Mucosa of rectum (tissue), 2 donors: ENCODE results near the gene RPS6KC1.

ENCODE experiments used
- H3K27ac ChIP-seq, 2 donors: one replicate each; pipeline ENCODE4 v1.7.0; 2013; ENCODE audit warnings: inconsistent platforms in 2 of 2, low read depth in 2 of 2, low read length in 2 of 2
- H3K27me3 ChIP-seq, 2 donors: one replicate each; pipeline ENCODE4 v1.7.0; 2013; ENCODE audit warnings: low read length in 2 of 2; ENCODE audit not compliant: control insufficient read depth in 2 of 2, insufficient read depth in 2 of 2
- H3K36me3 ChIP-seq, 2 donors: one replicate each; pipeline ENCODE4 v1.7.0; 2013; ENCODE audit warnings: low read length in 2 of 2; ENCODE audit not compliant: control insufficient read depth in 2 of 2, insufficient read depth in 2 of 2
- H3K4me1 ChIP-seq, 2 donors: one replicate each; pipeline ENCODE4 v1.7.0; 2013; ENCODE audit warnings: low read length in 2 of 2, mild to moderate bottlenecking in 1 of 2; ENCODE audit not compliant: control insufficient read depth in 2 of 2, insufficient read depth in 2 of 2
- H3K4me3 ChIP-seq, 2 donors: one replicate each; pipeline ENCODE4 v1.7.0; 2013; ENCODE audit warnings: low read length in 2 of 2
- H3K9ac ChIP-seq, 2 donors: one replicate each; pipeline ENCODE4 v1.7.0; 2013; ENCODE audit warnings: low read length in 2 of 2, low read depth in 1 of 2, mild to moderate bottlenecking in 1 of 2
- H3K9me3 ChIP-seq, 2 donors: one replicate each; pipeline ENCODE4 v1.7.0; 2013; ENCODE audit warnings: low read length in 2 of 2; ENCODE audit not compliant: control insufficient read depth in 2 of 2
- donor health status: healthy.
- donor health status: Normal muscosa, but diverticular disease.

Gene RPS6KC1

GRCh38 chr1:213269829-213270228 lies 218.8 kb downstream of the RPS6KC1 start:
- no peaks in the 10 kb centered on the region for H3K27me3 ChIP-seq
- H3K9ac ChIP-seq, result no peak overlapping the region
- H3K9me3 ChIP-seq, result no peaks in the 10 kb centered on the region
- H3K27ac ChIP-seq, result no peak overlapping the region
- H3K4me3 ChIP-seq, result no peak overlapping the region
- H3K4me1 ChIP-seq, result no peaks in the 10 kb centered on the region
- H3K36me3 ChIP-seq, result peaks cover 0 to 2% of the 10 kb centered on the region in 2 donors

GRCh38 chr1:213273546-213273945 lies 222.5 kb downstream of the RPS6KC1 start:
- Histone ChIP-seq H3K9me3 (no peaks in the 10 kb centered on the region), H3K36me3 (peaks cover 0 to 2% of the 10 kb centered on the region in 2 donors), H3K4me1 (no peaks in the 10 kb centered on the region), H3K27me3 (no peaks in the 10 kb centered on the region), H3K9ac (no peak overlapping the region), H3K27ac (no peak overlapping the region), H3K4me3 (no peak overlapping the region)

- H3K9ac ChIP-seq, result no peak overlapping the region
- H3K27ac ChIP-seq, result no peak overlapping the region
- H3K27me3 ChIP-seq, result no peaks in the 10 kb centered on the region
- H3K9me3 ChIP-seq, result no peaks in the 10 kb centered on the region
- no peaks in the 10 kb centered on the region for H3K4me1 ChIP-seq
- no peak overlapping the region for H3K4me3 ChIP-seq
- peaks cover 0 to 2% of the 10 kb centered on the region in 2 donors for H3K36me3 ChIP-seq
These were observed 223.1 kb downstream of the RPS6KC1 start for GRCh38 chr1:213274140-213274539.

- Histone ChIP-seq H3K4me1 (no peaks in the 10 kb centered on the region), H3K9ac (no peak overlapping the region), H3K4me3 (no peak overlapping the region), H3K36me3 (peaks cover 0 to 2% of the 10 kb centered on the region in 2 donors), H3K27me3 (no peaks in the 10 kb centered on the region), H3K9me3 (no peaks in the 10 kb centered on the region), H3K27ac (no peak overlapping the region)
These were observed 224.3 kb downstream of the RPS6KC1 start for GRCh38 chr1:213275293-213275692.

- no peaks in the 10 kb centered on the region for H3K27me3 ChIP-seq
- no peaks in the 10 kb centered on the region for H3K9me3 ChIP-seq
- H3K9ac ChIP-seq, result no peak overlapping the region
- H3K4me1 ChIP-seq, result no peaks in the 10 kb centered on the region
- peaks cover 0 to 2% of the 10 kb centered on the region in 2 donors for H3K36me3 ChIP-seq
- H3K27ac ChIP-seq, result no peak overlapping the region
- no peak overlapping the region for H3K4me3 ChIP-seq
These were observed 225.2 kb downstream of the RPS6KC1 start for GRCh38 chr1:213276236-213276635.

- no peak overlapping the region for H3K9ac ChIP-seq
- H3K27me3 ChIP-seq, result no peaks in the 10 kb centered on the region
- H3K4me1 ChIP-seq, result no peaks in the 10 kb centered on the region
- H3K27ac ChIP-seq, result no peak overlapping the region
- H3K9me3 ChIP-seq, result no peaks in the 10 kb centered on the region
- no peak overlapping the region for H3K4me3 ChIP-seq
- H3K36me3 ChIP-seq, result peaks cover 0 to 2% of the 10 kb centered on the region in 2 donors
These were observed 226.0 kb downstream of the RPS6KC1 start for GRCh38 chr1:213277036-213277435.

- Histone ChIP-seq H3K27me3 (no peaks in the 10 kb centered on the region), H3K4me1 (no peaks in the 10 kb centered on the region), H3K27ac (no peak overlapping the region), H3K9me3 (no peaks in the 10 kb centered on the region), H3K9ac (no peak overlapping the region), H3K4me3 (no peak overlapping the region), H3K36me3 (no peaks in the 10 kb centered on the region)
These were observed 228.4 kb downstream of the RPS6KC1 start for GRCh38 chr1:213279410-213279809.

GRCh38 chr1:213281640-213282301 lies 230.7 kb downstream of the RPS6KC1 start:
- H3K4me3 ChIP-seq, result no peak overlapping the region
- H3K27ac ChIP-seq, result no peak overlapping the region
- no peaks in the 10 kb centered on the region for H3K4me1 ChIP-seq
- no peaks in the 10 kb centered on the region for H3K36me3 ChIP-seq
- no peaks in the 10 kb centered on the region for H3K27me3 ChIP-seq
- H3K9ac ChIP-seq, result no peak overlapping the region
- no peaks in the 10 kb centered on the region for H3K9me3 ChIP-seq

GRCh38 chr1:213284626-213285025 lies 233.6 kb downstream of the RPS6KC1 start:
- H3K27ac ChIP-seq, result no peak overlapping the region
- H3K36me3 ChIP-seq, result no peaks in the 10 kb centered on the region
- no peaks in the 10 kb centered on the region for H3K9me3 ChIP-seq
- no peak overlapping the region for H3K9ac ChIP-seq
- H3K27me3 ChIP-seq, result no peaks in the 10 kb centered on the region
- H3K4me1 ChIP-seq, result no peaks in the 10 kb centered on the region
- no peak overlapping the region for H3K4me3 ChIP-seq

- Histone ChIP-seq H3K9ac (no peak overlapping the region), H3K27me3 (no peaks in the 10 kb centered on the region), H3K4me3 (no peak overlapping the region), H3K27ac (no peak overlapping the region), H3K9me3 (no peaks in the 10 kb centered on the region), H3K36me3 (no peaks in the 10 kb centered on the region), H3K4me1 (no peaks in the 10 kb centered on the region)
These were observed 235.2 kb downstream of the RPS6KC1 start for GRCh38 chr1:213286235-213286634.
